Retinal pigment epithelial cell (primary cell): ENCODE data around the gene DCUN1D3.
"Not testable (repeated sequence)": the region's sequence is repeated elsewhere in the genome, so short reads cannot be mapped to it uniquely, and the experiment has no call there.

Experiments used
- DNase-seq: peaks from one replicate; pipeline ENCODE4 v3.0.0-alpha.2; 2010; ENCODE audit warnings: low read depth
- H3K4me3 ChIP-seq: 2 replicates; pipeline ENCODE4 v1.5.1; 2011; ENCODE audit warnings: mild to moderate bottlenecking, low read length, control low read depth, moderate library complexity
- TF ChIP-seq, protein P1 (sequence below): conservative IDR thresholded peaks from 2 replicates; pipeline ENCODE4 v1.5.1; 2011; ENCODE audit warnings: low read depth, low read length, control low read depth, inconsistent platforms

DCUN1D3 gene, protein sequence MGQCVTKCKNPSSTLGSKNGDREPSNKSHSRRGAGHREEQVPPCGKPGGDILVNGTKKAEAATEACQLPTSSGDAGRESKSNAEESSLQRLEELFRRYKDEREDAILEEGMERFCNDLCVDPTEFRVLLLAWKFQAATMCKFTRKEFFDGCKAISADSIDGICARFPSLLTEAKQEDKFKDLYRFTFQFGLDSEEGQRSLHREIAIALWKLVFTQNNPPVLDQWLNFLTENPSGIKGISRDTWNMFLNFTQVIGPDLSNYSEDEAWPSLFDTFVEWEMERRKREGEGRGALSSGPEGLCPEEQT

DNA sequence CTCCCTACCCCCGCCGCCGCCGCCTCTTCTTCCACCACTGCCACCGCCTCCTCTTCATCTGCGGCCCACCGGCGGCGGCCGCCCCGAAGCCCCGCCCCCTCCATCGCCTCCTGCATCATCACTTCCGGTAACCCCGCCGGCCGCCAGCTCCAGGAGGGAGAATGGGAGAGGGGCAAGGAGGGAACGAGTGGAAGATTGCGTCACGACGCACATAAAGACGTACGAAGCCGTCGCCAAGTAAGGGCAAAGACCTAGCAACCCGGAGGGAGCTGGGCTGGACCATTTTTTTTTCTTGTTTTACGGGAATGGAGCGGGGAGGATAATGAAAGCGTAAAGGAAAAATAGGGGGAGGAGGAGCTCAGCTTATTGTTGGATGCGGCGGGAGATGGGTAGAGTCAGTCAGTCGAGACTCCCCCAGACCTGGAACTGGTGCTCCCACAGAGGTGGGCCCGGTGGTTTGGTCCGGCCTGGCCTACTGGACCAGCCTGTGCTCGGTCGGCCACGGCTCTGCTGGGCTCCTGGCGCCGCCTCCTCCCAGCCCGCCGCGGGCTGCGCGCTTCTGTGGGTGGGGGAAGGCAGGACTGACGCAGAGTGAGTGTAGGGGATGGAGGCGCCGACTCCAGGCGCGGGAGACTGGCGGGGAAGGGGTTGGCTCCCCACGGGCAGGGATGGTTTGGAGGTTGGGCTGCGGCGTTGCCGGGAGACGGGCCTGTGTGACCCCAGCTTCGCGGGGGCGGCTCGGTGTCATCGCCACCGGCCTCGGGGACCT lies at the start of gene DCUN1D3, which contains the start of gene LYRM1:
Gene DCUN1D3 (minus strand): TSS at position 60 of the 769 bp plus-strand sequence. CDS start 37,820 bp downstream, outside the sequence.
Gene LYRM1 (plus strand): TSS at position 473 of the 769 bp plus-strand sequence. CDS start 14,785 bp downstream, outside the sequence.
- DNase-seq: peak; percentile 98
- TF ChIP-seq, protein P1, sequence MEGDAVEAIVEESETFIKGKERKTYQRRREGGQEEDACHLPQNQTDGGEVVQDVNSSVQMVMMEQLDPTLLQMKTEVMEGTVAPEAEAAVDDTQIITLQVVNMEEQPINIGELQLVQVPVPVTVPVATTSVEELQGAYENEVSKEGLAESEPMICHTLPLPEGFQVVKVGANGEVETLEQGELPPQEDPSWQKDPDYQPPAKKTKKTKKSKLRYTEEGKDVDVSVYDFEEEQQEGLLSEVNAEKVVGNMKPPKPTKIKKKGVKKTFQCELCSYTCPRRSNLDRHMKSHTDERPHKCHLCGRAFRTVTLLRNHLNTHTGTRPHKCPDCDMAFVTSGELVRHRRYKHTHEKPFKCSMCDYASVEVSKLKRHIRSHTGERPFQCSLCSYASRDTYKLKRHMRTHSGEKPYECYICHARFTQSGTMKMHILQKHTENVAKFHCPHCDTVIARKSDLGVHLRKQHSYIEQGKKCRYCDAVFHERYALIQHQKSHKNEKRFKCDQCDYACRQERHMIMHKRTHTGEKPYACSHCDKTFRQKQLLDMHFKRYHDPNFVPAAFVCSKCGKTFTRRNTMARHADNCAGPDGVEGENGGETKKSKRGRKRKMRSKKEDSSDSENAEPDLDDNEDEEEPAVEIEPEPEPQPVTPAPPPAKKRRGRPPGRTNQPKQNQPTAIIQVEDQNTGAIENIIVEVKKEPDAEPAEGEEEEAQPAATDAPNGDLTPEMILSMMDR: no peak
- H3K4me3 ChIP-seq: peak within 1 kb of the TSS; percentile 91

DNA sequence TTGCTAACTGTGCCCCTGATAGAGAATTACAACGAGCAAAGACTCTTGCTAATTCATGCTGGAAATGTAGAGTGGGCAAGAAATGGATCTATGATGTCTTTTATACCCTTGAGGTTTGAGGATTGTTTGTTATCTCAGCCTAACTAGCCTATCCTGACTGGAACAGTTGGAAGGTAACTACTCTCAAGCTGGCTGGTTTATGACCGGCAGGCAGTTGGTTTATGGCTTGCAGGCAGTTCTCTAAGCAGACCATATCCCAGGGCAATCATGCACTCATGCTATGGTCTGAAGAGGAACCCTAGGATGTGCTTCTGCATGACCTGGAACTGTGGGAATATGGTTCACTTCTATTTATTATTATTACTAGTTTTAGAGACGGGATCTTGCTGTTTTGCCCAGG lies 49.5 kb upstream of the DCUN1D3 start:
- no peak overlapping the region for H3K4me3 ChIP-seq
- no peak for DNase-seq
- TF ChIP-seq, protein P1: no peak

DNA sequence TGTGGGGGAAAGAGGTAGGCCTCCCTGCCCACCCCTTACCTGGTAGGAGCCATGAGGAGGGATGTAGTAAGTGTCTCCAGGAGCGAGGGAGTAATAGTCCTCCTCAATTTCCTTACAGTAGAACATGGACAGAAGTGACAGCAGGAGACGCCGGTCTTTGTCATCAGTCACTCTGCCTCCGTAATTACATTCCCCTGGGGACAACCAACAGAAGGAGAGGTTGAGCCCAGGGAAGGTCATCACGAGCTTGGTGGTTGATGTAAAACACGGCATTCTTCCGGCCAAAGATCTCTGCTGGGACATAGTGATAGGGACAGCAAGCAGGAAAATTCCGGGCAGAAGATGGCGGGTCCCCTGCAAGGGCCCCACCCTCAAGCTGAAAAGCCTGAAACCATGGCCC lies 48.3 kb upstream of the DCUN1D3 start:
- no peak for DNase-seq
- no peak overlapping the region for H3K4me3 ChIP-seq
- TF ChIP-seq, protein P1: no peak

DNA sequence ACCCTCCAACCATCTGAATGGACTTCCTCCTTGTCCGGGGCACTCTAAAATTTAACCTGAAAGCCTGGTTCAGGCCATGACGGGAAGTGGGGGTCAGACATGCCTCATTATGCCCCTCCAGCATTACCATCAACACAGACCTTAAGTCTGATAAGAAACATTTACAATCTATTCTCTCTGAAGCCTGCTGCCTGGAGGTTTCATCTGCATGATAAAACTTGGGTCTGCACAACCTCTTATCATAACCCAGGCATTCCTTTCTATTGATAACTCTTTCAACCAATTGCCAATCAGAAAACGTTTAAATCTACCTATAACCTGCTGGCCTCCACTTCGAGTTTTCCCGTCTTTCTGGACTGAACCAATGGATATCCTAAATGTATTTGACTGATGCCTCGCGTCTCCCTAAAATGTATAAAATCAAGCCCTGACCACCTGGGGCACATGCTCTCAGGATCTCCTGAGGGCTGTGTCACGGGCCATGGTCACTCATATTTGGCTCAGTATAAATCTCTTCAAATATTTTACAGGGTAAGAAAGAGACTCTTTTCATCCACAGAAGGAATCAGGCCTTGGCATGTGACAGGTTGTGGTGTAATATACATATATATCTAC lies 46.0 kb upstream of the DCUN1D3 start:
- TF ChIP-seq, protein P1: no peak
- DNase-seq: no peak
- H3K4me3 ChIP-seq: no peak overlapping the region

DNA sequence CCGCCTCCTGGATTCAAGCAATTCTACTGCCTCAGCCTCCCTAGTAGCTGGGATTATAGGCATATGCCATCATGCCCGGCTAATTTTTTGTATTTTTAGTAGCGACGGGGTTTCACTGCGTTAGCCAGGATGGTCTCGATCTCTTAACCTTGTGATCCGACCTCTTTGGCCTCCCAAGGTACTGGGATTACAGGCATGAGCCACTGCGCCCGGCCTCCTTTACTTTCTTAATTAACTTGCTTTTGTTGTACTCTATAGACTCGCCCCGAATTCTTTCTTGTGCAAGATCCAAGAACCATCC lies 45.4 kb upstream of the DCUN1D3 start:
- not testable (repeated sequence) for DNase-seq, H3K4me3 ChIP-seq

DNA sequence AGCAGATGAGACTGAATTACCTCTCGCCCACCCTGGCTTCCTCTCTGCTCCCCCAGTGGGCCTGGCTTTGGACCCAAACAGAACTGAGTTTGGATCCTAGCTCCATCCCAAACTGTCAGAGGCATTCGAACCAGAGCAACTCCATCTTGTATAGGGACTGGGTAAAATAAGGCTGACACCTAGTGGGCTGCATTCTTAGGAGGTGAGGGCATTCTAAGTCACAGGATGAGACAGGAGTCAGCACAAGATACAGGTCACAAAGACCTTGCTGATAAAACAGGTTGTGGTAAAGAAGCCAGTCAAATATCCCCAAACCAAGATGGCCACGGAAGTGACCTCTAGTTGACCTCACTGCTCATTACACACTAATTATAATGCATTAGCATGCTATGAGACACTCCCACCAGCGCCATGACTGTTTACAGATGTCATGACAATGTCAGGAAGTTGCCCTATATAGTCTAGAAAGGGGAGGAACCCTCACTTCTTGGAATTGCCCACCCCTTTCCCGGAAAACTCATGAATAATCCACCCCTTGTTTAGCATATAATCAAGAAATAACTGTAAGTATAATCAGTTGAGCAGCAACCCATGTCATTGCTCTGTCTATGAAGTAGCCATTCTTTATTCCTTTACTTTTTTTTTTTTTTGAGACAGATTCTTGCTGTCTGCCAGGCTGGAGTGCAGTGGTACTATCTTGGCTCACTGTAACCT lies 44.9 kb upstream of the DCUN1D3 start:
- H3K4me3 ChIP-seq: no peak overlapping the region
- TF ChIP-seq, protein P1: no peak
- DNase-seq: no peak

DNA sequence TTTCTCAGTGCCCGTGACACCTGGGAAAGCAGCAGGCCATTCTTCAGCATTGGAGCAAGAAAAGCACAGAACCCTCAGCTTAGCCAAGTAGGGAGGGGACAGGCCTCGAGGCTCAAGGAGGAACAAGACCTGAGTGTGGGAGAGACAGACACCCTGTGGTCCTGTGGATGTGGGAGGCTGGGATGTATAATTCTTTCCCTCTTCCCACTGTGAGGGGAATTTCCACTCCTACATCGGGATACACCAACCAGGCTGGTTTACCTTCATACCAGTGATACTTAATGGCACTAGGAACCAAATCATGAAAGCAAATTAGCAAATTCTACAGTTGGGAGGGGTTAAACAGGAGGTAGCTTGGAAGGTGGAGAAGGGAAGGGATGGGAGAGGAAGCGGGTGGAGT lies 42.1 kb upstream of the DCUN1D3 start:
- no peak for DNase-seq
- TF ChIP-seq, protein P1: no peak
- H3K4me3 ChIP-seq: no peak overlapping the region
